Breast epithelium (tissue), 3 donors: ENCODE measurements around the gene UGT1A9.

Experiments used
- POLR2A ChIP-seq: fragments of 450-650 bp; IDR thresholded peaks from one replicate; pipeline ENCODE4 v1.6.1; 2016; ENCODE audit warnings: antibody characterized with exemption, mild to moderate bottlenecking, moderate library complexity
- POLR2AphosphoS5 ChIP-seq, 3 donors: sonication (generic); formaldehyde crosslinking; IDR thresholded peaks; one replicate each; pipeline ENCODE4 v1.6.1; 2017; ENCODE audit warnings: antibody characterized with exemption in 3 of 3
- TF ChIP-seq, protein P1 (sequence below), 3 donors: fragments of 450-650 bp; IDR thresholded peaks; one replicate each; pipeline ENCODE4 v1.5.1; 2016 to 2017; ENCODE audit warnings: antibody characterized with exemption in 3 of 3, mild to moderate bottlenecking in 3 of 3, moderate library complexity in 3 of 3

GRCh38 chr2:233792720-233793119 lies 121.0 kb downstream of the UGT1A9 start:
- TF ChIP-seq POLR2AphosphoS5 (IDR thresholded peaks at IDR 0.05) (no peak), POLR2A (no peak)
- TF ChIP-seq, protein P1, sequence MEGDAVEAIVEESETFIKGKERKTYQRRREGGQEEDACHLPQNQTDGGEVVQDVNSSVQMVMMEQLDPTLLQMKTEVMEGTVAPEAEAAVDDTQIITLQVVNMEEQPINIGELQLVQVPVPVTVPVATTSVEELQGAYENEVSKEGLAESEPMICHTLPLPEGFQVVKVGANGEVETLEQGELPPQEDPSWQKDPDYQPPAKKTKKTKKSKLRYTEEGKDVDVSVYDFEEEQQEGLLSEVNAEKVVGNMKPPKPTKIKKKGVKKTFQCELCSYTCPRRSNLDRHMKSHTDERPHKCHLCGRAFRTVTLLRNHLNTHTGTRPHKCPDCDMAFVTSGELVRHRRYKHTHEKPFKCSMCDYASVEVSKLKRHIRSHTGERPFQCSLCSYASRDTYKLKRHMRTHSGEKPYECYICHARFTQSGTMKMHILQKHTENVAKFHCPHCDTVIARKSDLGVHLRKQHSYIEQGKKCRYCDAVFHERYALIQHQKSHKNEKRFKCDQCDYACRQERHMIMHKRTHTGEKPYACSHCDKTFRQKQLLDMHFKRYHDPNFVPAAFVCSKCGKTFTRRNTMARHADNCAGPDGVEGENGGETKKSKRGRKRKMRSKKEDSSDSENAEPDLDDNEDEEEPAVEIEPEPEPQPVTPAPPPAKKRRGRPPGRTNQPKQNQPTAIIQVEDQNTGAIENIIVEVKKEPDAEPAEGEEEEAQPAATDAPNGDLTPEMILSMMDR (IDR thresholded peaks at IDR 0.05) = no peak
